Measurements from ENCODE around the gene SNRPA. TPM values are rescaled to one million over a fixed set of nuclear protein-coding genes. Genes with fewer than 3 reads are reported as not detected.

The SNRPA gene
- total RNA-seq, 2 donors from 2014 or later: 70.3 to 92.2 TPM

DNA sequence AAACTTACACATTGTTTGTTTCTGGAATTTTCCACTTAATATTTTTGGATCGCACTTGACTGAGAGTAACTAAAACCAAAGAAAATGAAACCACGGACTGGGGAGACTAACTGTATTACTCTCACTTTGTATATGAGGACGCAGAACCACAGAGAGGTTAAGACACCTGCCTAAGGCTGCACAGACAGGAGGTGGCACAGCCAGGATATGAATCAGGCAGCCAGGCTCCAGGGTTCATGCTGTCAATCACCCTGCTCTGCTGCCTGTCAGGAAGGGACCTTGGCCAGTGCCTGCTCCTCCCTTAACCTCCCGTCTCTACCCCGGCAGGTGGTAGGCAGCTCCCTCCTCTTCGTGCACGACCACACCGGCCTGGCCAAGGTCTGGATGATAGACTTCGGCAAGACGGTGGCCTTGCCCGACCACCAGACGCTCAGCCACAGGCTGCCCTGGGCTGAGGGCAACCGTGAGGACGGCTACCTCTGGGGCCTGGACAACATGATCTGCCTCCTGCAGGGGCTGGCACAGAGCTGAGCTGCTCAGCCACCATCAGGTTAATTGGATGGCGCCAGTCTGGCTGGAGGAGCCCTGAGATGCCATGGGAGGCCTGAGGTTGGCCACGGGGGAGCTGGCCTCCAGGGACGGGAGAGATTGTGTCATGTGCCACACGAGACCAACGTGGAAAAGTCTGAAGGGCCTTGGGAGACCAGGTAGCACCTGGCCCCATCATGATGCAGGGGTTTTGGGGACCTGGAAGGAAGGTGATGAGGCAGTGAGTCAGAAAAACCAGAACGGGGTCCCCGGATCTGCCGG lies 11.8 kb upstream of the SNRPA start:
- H3K4me3 ChIP-seq: no peak overlapping the region
- H3K9me3 ChIP-seq: no peaks in the 10 kb centered on the region
- H3K36me3 ChIP-seq: peaks cover 7 to 26% of the 10 kb centered on the region in 2 donors
- DNase-seq (ENCODE audit: low spot score): no peak
- no peaks in the 10 kb centered on the region for H3K4me1 ChIP-seq (replicated peaks)
- TF ChIP-seq POLR2AphosphoS5 (IDR thresholded peaks at IDR 0.05) (no peak), POLR2A (IDR thresholded peaks at IDR 0.05) (no peak), CTCF (IDR thresholded peaks at IDR 0.05) (no peak)
- no peak overlapping the region for H3K27ac ChIP-seq
- intact Hi-C loops (cut with DNase I): no loop called here
- H3K27me3 ChIP-seq (replicated peaks; ENCODE audit: insufficient read depth): no peaks in the 10 kb centered on the region
- 80% methylated on average over 21 of the region's 22 CpGs for WGBS

DNA sequence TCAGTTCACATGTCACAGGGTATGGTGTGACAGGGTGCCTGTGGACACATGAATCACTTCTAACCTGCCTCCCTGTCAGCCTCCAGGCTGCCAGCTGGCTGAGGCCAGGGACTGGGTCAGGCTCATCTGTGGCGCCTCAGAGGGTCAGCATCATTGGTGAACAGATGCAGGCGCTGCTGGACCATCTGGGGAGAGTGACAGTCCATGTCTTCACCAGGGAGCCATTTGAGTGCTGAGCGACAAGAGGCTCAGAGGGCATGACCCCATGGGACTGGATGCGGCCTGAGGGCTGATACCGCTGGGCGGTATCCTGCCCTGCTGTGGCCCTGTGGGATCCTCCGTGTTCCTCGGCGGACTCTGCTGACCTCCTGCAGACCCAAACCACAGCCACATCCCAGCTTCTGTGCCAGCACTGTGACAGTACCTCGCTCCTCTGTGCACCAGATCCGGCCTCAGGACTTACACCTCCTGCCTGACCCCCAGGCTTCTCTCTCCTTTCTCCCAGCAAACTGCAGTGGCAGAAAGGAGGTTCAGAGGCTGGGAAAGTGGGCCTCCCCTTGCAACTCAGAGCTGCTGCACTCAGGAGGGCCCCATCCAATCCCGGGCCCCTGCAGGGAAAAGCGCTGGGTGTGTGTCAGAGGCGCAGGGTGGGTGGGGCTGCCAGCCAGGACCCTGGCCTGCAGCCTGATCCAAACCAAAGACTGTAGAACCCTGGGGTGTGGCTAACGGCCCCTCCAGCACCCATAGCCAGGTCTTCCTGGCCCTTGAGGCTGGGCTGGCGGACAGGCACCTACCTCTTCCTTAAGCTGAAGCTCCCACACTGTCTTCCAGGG lies 10.9 kb upstream of the SNRPA start:
- peak overlapping the region; percentile 27 to 36 for H3K27ac ChIP-seq
- DNase-seq (ENCODE audit: low spot score): no peak
- no peaks in the 10 kb centered on the region for H3K9me3 ChIP-seq
- TF ChIP-seq POLR2A (IDR thresholded peaks at IDR 0.05): no peak
- TF ChIP-seq POLR2AphosphoS5 (IDR thresholded peaks at IDR 0.05): no peak
- no peak for TF ChIP-seq CTCF (IDR thresholded peaks at IDR 0.05)
- intact Hi-C loops (cut with DNase I): no loop called here
- no peaks in the 10 kb centered on the region for H3K27me3 ChIP-seq (replicated peaks; ENCODE audit: insufficient read depth)
- no peaks in the 10 kb centered on the region for H3K4me1 ChIP-seq (replicated peaks)
- H3K36me3 ChIP-seq: peaks cover 5 to 26% of the 10 kb centered on the region in 2 donors
- 80% methylated on average over 16 of the region's 16 CpGs for WGBS
- H3K4me3 ChIP-seq: no peak overlapping the region

DNA sequence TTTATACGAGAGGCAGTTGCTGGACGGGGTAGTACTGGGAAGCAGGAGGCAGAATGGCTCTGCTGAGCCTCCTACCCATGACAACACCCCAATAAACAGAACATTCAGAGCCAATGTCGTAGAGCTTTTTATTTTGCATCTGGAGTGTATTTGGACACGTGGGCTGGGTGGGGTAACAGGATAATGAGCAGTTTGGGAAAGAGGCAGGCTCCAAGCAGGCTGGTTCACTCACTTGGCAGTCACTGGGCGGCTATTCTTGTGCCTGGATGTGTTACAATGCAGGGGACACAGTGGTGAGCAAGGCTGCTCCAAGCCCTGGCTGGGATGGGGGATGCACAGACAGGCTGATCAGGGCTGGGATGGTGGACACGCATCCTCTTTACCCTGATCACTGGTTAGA lies 10.3 kb upstream of the SNRPA start:
- TF ChIP-seq CTCF (IDR thresholded peaks at IDR 0.05) (no peak), POLR2AphosphoS5 (IDR thresholded peaks at IDR 0.05) (no peak), POLR2A (IDR thresholded peaks at IDR 0.05) (no peak)
- Histone ChIP-seq H3K36me3 (peaks cover 5 to 23% of the 10 kb centered on the region in 2 donors), H3K27me3 (replicated peaks; ENCODE audit: insufficient read depth) (no peaks in the 10 kb centered on the region), H3K9me3 (no peaks in the 10 kb centered on the region), H3K4me1 (replicated peaks) (no peaks in the 10 kb centered on the region), H3K27ac (peak overlapping the region; percentile 27 to 36), H3K4me3 (no peak overlapping the region)
- intact Hi-C loops (cut with DNase I): no loop called here
- DNase-seq (ENCODE audit: low spot score): no peak
- WGBS: 47% methylated on average over 6 of the region's 6 CpGs

GRCh38 chr19:40741527-40742390 lies 9.2 kb upstream of the SNRPA start:
- intact Hi-C loops (cut with DNase I): no loop called here
- H3K27ac ChIP-seq: peak overlapping the region; percentile 27 to 36
- H3K9me3 ChIP-seq: no peaks in the 10 kb centered on the region
- no peaks in the 10 kb centered on the region for H3K27me3 ChIP-seq (replicated peaks; ENCODE audit: insufficient read depth)
- no peaks in the 10 kb centered on the region for H3K4me1 ChIP-seq (replicated peaks)
- 82% methylated on average over 10 of the region's 10 CpGs for WGBS
- no peak overlapping the region for H3K4me3 ChIP-seq
- TF ChIP-seq CTCF (IDR thresholded peaks at IDR 0.05) (no peak), POLR2AphosphoS5 (IDR thresholded peaks at IDR 0.05) (no peak), POLR2A (IDR thresholded peaks at IDR 0.05) (no peak)
- peaks cover 5 to 21% of the 10 kb centered on the region in 2 donors for H3K36me3 ChIP-seq
- no peak for DNase-seq (ENCODE audit: low spot score)
